ENCODE results near the gene NCOA3. TPM values are rescaled to one million over a fixed set of nuclear protein-coding genes. Genes with fewer than 3 reads are reported as not detected.

NCOA3 gene
- total and polyA plus RNA-seq, 2 of the 8 experiments (the other 6 are each of a cell fraction or from before 2014, with no cell fraction given), result 7.9 to 24.7 TPM

DNA sequence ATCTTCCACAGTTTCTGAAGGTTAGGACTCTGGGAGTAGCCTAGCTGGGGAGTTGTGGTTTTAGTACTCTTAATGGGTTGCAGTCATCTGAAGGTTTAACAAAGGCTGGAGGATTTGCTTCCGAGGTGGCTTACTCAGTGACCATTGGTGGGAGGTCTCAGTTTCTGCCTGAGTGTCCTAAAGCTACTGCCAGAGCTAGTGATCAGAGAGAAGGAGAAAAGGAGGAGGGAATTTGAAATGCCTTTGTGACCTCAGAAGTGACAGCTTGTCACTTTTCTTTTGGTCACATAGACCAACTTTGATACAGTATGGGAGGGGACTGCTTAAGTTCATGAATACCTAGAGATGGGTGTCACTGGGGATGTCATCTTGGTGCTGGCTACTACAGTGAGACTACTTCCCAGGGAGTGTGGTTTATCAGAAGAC is 41.3 kb downstream of the NCOA3 start:
- Histone ChIP-seq H3K9me3 (ENCODE audit: insufficient read depth in 2 of 2, low read depth in 1 of 2, low read length in 1 of 2) (no peaks in the 10 kb centered on the region), H3K56ac (replicated peaks; ENCODE audit: insufficient read length, low read depth, low read length) (no peak overlapping the region), H4K20me1 (replicated peaks in 1 of 2; ENCODE audit: control insufficient read depth in 1 of 2, insufficient read depth in 2 of 2, low read length in 2 of 2) (peaks cover 0 to 5% of the 10 kb centered on the region in 2 experiments), H2AFZ (ENCODE audit: low read length) (no peak overlapping the region), H3K79me2 (ENCODE audit: control insufficient read depth in 1 of 2, insufficient read depth in 2 of 2, low read length in 2 of 2) (peaks cover 0 to 81% of the 10 kb centered on the region in 2 experiments; a peak in 3 of 4 replicates), H2BK20ac (ENCODE audit: low read length) (no peak overlapping the region), H3K36me3 (ENCODE audit: control insufficient read depth in 2 of 4, insufficient read depth in 4 of 4, low read length in 3 of 4) (no peaks in the 10 kb centered on the region), H3K23me2 (ENCODE audit: low read depth, low read length) (no peaks in the 10 kb centered on the region), H3K27ac (ENCODE audit: low read depth, low read length) (no peak overlapping the region), H2BK12ac (ENCODE audit: low read depth, low read length) (no peak overlapping the region), H3K79me1 (ENCODE audit: low read depth, low read length) (peaks cover 12% of the 10 kb centered on the region), H3K27me3 (replicated peaks in 1 of 4; ENCODE audit: control insufficient read depth in 3 of 4, extremely low read depth in 1 of 4, insufficient read depth in 3 of 4, low read length in 3 of 4) (no peaks in the 10 kb centered on the region), H3K23ac (ENCODE audit: insufficient read length) (no peak overlapping the region), H3K9ac (replicated peaks in 1 of 4; ENCODE audit: extremely low read depth in 1 of 4, low read depth in 3 of 4, low read length in 3 of 4) (no peak overlapping the region), H4K8ac (ENCODE audit: extremely low read depth, insufficient read depth, low read length) (no peak overlapping the region), H3K4ac (replicated peaks; ENCODE audit: insufficient read length, low read depth, low read length) (no peak overlapping the region), H4K5ac (ENCODE audit: insufficient read length, low read depth, low read length) (no peak overlapping the region), H2AK5ac (ENCODE audit: low read depth, low read length) (no peak overlapping the region), H2BK120ac (replicated peaks; ENCODE audit: low read depth, low read length) (no peak overlapping the region), H3K4me1 (replicated peaks in 1 of 4; ENCODE audit: control insufficient read depth in 3 of 4, insufficient read depth in 4 of 4, low read length in 3 of 4) (peaks cover 0 to 13% (median 1%) of the 10 kb centered on the region in 4 experiments; a peak in 5 of 7 replicates), H3K4me3 (ENCODE audit: extremely low read depth in 1 of 4, insufficient read depth in 2 of 4, low read depth in 3 of 4, low read length in 4 of 4) (no peak overlapping the region), H2BK15ac (ENCODE audit: low read length) (0 out of 2 replicates have a peak overlapping the region, but pooled peaks have one; percentile 31), H3K18ac (ENCODE audit: extremely low read depth, low read length) (no peak overlapping the region), H4K91ac (replicated peaks; ENCODE audit: insufficient read length, low read length) (no peak overlapping the region), H2BK5ac (ENCODE audit: low read depth, low read length) (no peak overlapping the region; the same call in 1 of the 2 replicates), H3K4me2 (ENCODE audit: insufficient read depth in 1 of 2, low read depth in 2 of 2, low read length in 2 of 2) (no peak overlapping the region), H3K14ac (ENCODE audit: insufficient read length) (no peak overlapping the region)
- WGBS, 2 experiments (ENCODE audit: extremely low coverage in 1 of 2, insufficient coverage in 1 of 2, insufficient read length in 1 of 2, insufficient replicate concordance in 2 of 2, low coverage in 1 of 2, low lambda C conversion rate in 2 of 2, missing lambda C conversion rate in 1 of 2), result 83% methylated on average over 1 of the region's 1 CpG; no CpG with 5 or more reads in 1 of the 2 experiments
- FAIRE-seq (no peak), DNase-seq (ENCODE audit: low read depth in 1 of 2, low spot score in 2 of 2) (no peak)
- ChIA-PET CTCF (ENCODE audit: partially characterized antibody) (interaction anchor here (1.6 kb wide), 1 partner anchor 21 kb away, joined by 5 read pairs; no protein-coding TSS in a partner anchor), POLR2A (ENCODE audit: partially characterized antibody) (no interaction called here)
